Measurements from ENCODE around the gene SLFNL1. TPM values are rescaled to one million over a fixed set of nuclear protein-coding genes. Genes with fewer than 3 reads are reported as not detected.

The SLFNL1 gene
- total RNA-seq, 1 experiment from 2014 or later: not detected

GRCh38 chr1:40984531-40984930 is 37.0 kb downstream of the SLFNL1 start (continued):
- TF ChIP-seq CBFB (CRISPR knock-in tag; IDR thresholded peaks at IDR 0.05; ENCODE audit: low read depth) (no peak), MLX (CRISPR knock-in tag; IDR thresholded peaks at IDR 0.05) (no peak), TP53 (CRISPR knock-in tag; IDR thresholded peaks at IDR 0.05) (no peak), JUN (CRISPR knock-in tag; IDR thresholded peaks at IDR 0.05) (no peak)
- TF ChIP-seq, protein P1, sequence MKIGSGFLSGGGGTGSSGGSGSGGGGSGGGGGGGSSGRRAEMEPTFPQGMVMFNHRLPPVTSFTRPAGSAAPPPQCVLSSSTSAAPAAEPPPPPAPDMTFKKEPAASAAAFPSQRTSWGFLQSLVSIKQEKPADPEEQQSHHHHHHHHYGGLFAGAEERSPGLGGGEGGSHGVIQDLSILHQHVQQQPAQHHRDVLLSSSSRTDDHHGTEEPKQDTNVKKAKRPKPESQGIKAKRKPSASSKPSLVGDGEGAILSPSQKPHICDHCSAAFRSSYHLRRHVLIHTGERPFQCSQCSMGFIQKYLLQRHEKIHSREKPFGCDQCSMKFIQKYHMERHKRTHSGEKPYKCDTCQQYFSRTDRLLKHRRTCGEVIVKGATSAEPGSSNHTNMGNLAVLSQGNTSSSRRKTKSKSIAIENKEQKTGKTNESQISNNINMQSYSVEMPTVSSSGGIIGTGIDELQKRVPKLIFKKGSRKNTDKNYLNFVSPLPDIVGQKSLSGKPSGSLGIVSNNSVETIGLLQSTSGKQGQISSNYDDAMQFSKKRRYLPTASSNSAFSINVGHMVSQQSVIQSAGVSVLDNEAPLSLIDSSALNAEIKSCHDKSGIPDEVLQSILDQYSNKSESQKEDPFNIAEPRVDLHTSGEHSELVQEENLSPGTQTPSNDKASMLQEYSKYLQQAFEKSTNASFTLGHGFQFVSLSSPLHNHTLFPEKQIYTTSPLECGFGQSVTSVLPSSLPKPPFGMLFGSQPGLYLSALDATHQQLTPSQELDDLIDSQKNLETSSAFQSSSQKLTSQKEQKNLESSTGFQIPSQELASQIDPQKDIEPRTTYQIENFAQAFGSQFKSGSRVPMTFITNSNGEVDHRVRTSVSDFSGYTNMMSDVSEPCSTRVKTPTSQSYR (CRISPR knock-in tag; IDR thresholded peaks at IDR 0.05): no peak

- Mint-ChIP-seq H3K36me3 (peaks cover 60% of the 10 kb centered on the region), H3K27me3 (ENCODE audit: low read depth) (no peaks in the 10 kb centered on the region), H3K9me3 (no peaks in the 10 kb centered on the region), H3K4me1 (peaks cover 20% of the 10 kb centered on the region), H3K27ac (no peak overlapping the region), H3K4me3 (no peak overlapping the region)
- no peak for ATAC-seq
- ChIA-PET CTCF (no interaction called here), POLR2A (no interaction called here)
- no peak for DNase-seq (ENCODE audit: low spot score)
- TF ChIP-seq ETV6 (CRISPR knock-in tag; IDR thresholded peaks at IDR 0.05): no peak
- no peak for TF ChIP-seq MXD4 (CRISPR knock-in tag; IDR thresholded peaks at IDR 0.05; ENCODE audit: borderline replicate concordance)
- no peak for TF ChIP-seq ZBTB21 (CRISPR knock-in tag; IDR thresholded peaks at IDR 0.05; ENCODE audit: borderline replicate concordance)
- TF ChIP-seq, protein P2, sequence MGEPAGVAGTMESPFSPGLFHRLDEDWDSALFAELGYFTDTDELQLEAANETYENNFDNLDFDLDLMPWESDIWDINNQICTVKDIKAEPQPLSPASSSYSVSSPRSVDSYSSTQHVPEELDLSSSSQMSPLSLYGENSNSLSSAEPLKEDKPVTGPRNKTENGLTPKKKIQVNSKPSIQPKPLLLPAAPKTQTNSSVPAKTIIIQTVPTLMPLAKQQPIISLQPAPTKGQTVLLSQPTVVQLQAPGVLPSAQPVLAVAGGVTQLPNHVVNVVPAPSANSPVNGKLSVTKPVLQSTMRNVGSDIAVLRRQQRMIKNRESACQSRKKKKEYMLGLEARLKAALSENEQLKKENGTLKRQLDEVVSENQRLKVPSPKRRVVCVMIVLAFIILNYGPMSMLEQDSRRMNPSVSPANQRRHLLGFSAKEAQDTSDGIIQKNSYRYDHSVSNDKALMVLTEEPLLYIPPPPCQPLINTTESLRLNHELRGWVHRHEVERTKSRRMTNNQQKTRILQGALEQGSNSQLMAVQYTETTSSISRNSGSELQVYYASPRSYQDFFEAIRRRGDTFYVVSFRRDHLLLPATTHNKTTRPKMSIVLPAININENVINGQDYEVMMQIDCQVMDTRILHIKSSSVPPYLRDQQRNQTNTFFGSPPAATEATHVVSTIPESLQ (CRISPR knock-in tag; IDR thresholded peaks at IDR 0.05): no peak
These were observed 37.5 kb downstream of the SLFNL1 start for GRCh38 chr1:40984066-40984465.

DNA sequence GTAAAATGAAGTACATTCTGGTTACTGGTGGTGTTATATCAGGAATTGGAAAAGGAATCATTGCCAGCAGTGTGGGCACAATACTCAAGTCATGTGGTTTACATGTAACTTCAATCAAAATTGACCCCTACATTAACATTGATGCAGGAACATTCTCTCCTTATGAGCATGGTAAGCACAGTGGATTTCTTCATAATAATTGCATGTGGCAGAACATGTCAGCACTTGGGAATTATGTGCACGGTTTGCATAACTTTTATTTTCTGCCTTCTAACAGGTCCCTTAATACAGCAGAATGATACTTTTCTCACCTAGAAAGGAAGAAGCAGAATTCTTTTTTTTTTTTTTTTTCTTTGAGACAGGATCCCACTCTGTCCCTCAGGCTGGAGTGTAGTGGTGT is 38.2 kb downstream of the SLFNL1 start:
- DNase-seq (ENCODE audit: low spot score): no peak
- no peaks in the 10 kb centered on the region for H3K9me3 Mint-ChIP-seq
- H3K4me1 Mint-ChIP-seq: peaks cover 23% of the 10 kb centered on the region
- no peak for ATAC-seq
- H3K4me3 Mint-ChIP-seq: no peak overlapping the region
- no peak overlapping the region for H3K27ac Mint-ChIP-seq
- ChIA-PET CTCF (no interaction called here), POLR2A (no interaction called here)
- no peaks in the 10 kb centered on the region for H3K27me3 Mint-ChIP-seq (ENCODE audit: low read depth)
- H3K36me3 Mint-ChIP-seq: peaks cover 52% of the 10 kb centered on the region
- TF ChIP-seq ZNF532 (CRISPR knock-in tag; IDR thresholded peaks at IDR 0.05; ENCODE audit: borderline replicate concordance) (no peak), NFATC4 (CRISPR knock-in tag; IDR thresholded peaks at IDR 0.05) (no peak), CBFB (CRISPR knock-in tag; IDR thresholded peaks at IDR 0.05; ENCODE audit: low read depth) (no peak), ELF4 (CRISPR knock-in tag; IDR thresholded peaks at IDR 0.05; ENCODE audit: low read depth) (no peak), ZNF416 (CRISPR knock-in tag; IDR thresholded peaks at IDR 0.05) (no peak), ZBTB43 (CRISPR knock-in tag; IDR thresholded peaks at IDR 0.05) (no peak), CDX4 (CRISPR knock-in tag; IDR thresholded peaks at IDR 0.05; ENCODE audit: borderline replicate concordance) (no peak), NR1H2 (CRISPR knock-in tag; IDR thresholded peaks at IDR 0.05) (no peak), GRHL2 (CRISPR knock-in tag; IDR thresholded peaks at IDR 0.05; ENCODE audit: insufficient replicate concordance, severe bottlenecking) (no peak), IRF1 (CRISPR knock-in tag; IDR thresholded peaks at IDR 0.05) (no peak), OVOL2 (CRISPR knock-in tag; IDR thresholded peaks at IDR 0.05; ENCODE audit: borderline replicate concordance) (no peak), FOXJ3 (CRISPR knock-in tag; IDR thresholded peaks at IDR 0.05; ENCODE audit: borderline replicate concordance) (no peak), TP53 (CRISPR knock-in tag; IDR thresholded peaks at IDR 0.05) (no peak)

Measured in WTC11 (cell line).